Activated T-cell treated with anti-CD3 and anti-CD28 coated beads, Interleukin-2, amount 50 U/mL, for 48 hours (primary cell): ENCODE measurements around the gene CORO6.
"Not testable (repeated sequence)": the region's sequence is repeated elsewhere in the genome, so short reads cannot be mapped to it uniquely, and the experiment has no call there.

Experiments used
- DNase-seq, 2 experiments: peaks; one replicate each; pipeline ENCODE4 v3.0.0-alpha.2; 2020

CORO6 gene

GRCh38 chr17:29622337-29623282 lies at the start of gene CORO6:
Gene CORO6, minus strand, starts transcription at chr17:29622912. Its CDS starts 1,491 bp downstream, at chr17:29621421.
- peak; percentile 84 to 86 for DNase-seq

DNA sequence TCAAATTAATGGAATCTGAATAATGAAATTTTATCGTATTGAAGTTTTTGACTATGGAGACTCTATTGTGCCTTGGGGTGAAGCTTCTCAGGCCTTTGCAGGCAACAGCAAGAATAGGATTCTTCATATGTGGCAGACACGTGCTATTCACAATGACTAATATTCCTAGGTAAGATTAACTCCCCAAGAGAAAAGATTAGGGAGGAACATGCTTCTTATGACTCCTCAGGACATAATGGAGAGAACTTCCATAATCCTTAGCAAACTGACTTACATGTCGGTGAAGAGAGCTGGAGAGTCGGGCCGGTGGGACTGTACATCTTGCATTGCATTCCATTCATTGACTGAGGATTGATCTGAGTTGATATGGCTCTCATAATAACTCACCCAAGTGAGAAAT lies 48.9 kb upstream of the CORO6 start:
- no peak for DNase-seq

DNA sequence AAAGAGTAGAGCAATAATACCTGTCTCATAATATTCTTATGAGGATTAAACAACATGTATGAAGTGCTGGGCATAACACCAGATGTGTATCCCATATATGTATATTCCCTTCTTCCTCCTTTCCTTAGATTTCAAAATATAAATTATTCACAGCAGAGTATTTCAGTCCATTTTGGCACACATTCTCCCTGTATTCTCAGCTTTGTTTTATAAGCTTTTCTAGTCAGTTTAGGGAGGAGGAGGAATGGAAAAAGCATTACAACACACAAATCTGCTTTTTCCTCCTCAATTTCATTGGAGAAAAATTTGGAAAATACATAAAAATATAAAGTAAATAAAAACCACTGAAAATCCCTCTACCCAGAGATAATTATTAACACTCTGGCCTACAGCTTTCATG lies 46.6 kb upstream of the CORO6 start:
- no peak for DNase-seq

DNA sequence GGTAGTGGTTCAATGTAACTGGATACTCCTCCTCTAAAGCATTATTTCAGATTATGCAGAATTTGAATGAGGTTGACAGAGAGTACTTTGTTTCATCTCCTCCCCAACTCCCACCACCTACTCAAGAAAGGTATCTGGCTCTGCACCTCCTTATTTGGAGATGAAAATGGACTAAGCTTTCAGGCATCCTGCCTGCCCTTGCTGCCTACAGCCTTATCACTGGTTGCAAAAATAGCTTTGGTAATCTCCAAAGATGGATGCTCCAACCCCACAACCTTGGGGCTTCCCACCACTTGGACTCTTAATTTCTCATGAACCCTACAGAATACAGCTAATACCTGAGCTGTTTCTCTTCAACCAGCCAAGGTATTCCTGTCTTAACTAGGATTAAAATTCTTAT lies 45.3 kb upstream of the CORO6 start:
- no peak for DNase-seq

- no peak for DNase-seq
Measured at GRCh38 chr17:29665481-29665810, 42.7 kb upstream of the CORO6 start.

DNA sequence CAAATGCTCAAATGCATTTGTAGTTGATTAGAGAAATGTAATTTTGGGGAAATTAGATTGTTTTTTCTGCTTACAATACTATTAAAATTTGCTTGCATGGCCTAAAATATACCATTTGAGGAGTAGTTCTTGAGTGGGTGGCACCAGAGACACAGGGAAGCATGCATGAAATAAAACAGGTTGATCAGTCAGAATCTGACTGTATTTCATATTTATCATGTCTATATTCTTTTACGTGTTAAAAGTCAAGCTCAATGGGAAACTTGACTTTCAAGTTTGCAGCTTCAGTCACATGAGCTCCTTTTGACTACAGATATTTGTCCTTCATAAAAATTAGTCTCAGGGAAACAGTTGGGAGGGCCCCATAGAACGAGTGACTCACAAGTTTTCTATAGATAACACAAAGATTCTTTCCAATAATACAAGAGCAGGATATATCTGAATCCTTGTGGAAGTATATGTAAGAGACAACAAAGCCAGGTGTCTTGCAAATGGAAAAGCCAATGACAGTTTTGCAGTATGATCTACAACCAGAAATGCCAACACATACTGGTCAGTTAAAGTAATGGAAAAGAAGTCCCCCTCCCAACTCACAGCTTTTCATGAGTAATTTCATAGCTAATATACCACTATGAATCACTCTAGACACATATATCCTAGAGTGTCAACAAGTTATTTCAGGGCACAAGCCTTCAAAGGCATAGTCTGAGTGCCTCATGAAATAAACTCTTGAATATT lies 42.2 kb upstream of the CORO6 start:
- no peak for DNase-seq

DNA sequence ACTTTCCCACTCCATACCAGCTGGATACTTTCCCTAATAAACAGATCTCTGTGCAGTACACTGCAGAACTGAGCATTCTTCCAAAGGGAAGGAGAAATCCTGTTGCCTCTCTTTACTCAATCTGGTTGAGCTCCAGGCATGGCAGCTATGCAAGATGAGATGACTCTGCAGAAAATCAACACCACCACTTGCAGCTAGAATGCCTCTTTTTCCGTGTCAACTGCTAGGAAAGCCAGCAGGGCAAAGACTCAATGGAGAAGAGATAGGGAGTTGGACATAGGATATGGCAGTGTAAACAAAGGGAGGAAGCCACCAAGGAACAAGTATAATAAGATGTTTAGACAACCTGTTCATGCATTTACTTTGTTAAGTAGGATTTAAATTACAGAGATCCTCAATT lies 40.4 kb upstream of the CORO6 start:
- DNase-seq: no peak

GRCh38 chr17:29661213-29661612 lies 38.5 kb upstream of the CORO6 start:
- DNase-seq: no peak

- DNase-seq: no peak
Measured at GRCh38 chr17:29659155-29659554, 36.4 kb upstream of the CORO6 start.

- no peak for DNase-seq
Measured at GRCh38 chr17:29655323-29655722, 32.6 kb upstream of the CORO6 start.

- no peak for DNase-seq
Measured at GRCh38 chr17:29653995-29654714, 31.4 kb upstream of the CORO6 start.

DNA sequence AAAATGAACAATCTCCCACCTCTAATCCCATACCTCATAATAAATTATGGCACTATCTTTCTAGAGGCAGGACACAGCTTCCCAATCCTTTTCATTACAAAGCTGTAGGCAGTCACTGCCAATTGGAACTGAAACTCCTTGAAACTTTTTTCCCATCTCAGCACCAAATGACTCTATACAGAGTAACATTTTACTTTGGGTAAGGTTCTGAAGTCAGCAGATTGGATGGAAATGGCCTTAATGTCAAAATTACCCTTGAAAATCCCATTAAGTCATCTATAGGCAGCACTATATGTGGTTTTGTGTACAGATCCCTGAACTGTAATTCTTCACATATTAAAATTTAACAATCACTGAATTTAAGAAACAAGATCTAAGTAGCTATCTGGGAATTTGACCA lies 30.3 kb upstream of the CORO6 start:
- DNase-seq: no peak

DNA sequence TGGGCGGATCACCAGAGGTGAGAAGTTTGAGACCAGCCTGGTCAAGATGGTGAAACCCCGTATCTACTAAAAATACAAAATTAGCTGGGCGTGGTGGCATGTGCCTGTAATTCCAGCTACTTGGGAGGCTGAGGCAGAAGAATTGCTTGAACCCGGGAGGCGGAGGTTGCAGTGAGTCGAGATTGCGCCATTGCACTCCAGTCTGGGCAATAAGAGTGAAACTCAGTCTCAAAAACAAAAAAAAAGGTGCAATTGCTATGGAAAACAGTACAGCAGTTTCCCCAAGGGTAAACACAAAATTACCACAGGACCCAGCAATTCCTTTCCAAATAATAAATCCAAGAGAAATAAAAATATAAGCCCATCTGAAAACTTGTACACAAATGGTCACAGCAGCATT lies 29.2 kb upstream of the CORO6 start:
- DNase-seq: not testable (repeated sequence)

GRCh38 chr17:29650396-29650795 lies 27.7 kb upstream of the CORO6 start:
- no peak for DNase-seq

DNA sequence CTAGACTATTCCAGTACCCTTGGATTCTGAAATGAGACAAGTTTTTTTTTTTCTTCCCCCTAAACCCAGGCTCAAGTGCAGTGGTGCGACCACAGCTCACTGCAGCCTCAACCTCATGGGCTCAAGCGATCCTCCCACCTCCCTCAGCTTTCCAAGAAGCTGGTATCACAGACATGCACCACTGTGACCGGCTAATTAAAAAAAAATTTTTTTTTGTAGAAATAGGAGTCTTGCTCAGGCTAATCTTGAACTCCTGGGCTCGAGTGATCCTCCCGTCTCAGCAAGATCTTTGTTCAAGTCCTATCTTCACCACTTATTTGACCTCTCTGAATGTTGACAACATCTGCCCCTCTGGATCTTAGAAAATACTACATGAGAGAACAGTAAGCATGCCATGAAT lies 26.6 kb upstream of the CORO6 start:
- DNase-seq: no peak

- no peak for DNase-seq
Measured at GRCh38 chr17:29648005-29648404, 25.3 kb upstream of the CORO6 start.

DNA sequence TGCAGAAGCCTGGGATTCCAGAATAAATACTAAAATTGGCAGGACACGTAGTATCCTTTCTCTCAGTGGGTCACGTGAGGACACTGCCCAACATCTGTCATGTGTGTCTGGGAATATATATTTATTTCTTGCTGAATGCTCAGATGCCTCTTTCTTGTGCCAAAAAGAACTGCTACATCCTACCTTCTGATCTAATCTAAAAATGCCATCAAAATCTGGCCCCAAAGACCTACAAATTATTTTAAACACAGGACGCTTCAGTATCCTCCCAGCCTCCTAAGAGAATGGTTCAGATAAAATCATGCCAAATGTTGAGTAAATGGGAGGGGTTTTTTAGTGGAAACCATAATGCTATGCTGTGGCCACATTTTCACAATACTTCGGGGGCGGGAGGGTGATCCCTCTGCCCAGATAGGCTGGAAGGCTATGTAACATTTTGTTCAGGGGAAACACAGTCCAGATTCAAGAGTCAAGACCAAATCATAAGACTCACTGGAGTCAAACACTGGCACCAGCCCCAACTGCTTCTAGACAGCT lies 22.9 kb upstream of the CORO6 start:
- DNase-seq: no peak

DNA sequence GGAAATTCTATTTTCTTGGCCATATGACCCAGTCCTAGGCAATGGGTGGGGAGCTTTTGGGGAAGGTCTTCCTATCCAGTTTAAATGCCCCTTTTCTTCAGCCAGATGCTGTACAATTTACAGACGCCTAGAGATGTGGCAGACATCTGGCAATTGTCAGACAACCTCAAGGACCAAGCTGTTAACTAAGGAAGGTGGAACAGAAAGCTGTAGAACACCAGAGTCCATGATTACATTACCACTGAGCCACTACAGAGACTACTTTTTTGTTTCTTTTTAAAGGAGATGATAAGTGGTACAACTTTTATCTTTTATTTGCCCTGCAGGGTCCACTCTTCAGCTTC lies 21.1 kb upstream of the CORO6 start:
- DNase-seq: no peak

GRCh38 chr17:29642171-29642611 lies 19.5 kb upstream of the CORO6 start:
- no peak for DNase-seq

DNA sequence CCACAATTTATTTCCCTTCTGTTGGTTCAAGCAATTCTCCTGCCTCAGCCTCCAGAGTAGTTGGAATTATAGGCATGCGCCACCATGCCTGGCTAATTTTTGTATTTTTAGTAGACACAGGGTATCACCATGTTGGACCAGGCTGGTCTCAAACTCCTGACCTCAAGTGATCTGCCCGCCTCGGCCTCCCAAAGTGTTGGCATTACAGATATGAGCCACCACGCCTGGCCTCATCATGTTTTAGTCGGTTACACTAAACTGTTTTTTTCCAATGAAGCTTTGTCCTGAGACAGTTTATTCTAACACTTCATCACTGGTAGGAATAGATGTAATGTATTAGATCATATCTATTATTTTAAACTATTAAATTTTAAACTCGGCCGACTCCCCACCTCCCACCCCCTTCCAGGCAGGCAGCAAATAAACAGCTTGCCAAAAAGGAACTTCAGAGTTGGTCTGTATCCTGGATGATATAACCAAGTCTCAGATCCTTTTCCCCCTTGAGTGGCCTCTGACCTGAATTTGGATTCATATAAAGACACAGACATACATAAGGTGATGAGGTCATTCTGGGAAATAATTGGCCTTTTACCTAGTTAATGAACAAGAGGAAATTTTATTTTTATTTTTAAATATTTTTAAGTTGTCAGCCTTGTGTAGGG lies 18.4 kb upstream of the CORO6 start:
- DNase-seq: no peak

GRCh38 chr17:29640413-29640812 lies 17.7 kb upstream of the CORO6 start:
- no peak for DNase-seq

- DNase-seq: no peak
Measured at GRCh38 chr17:29633886-29634285, 11.2 kb upstream of the CORO6 start.
